Activated naive CD4-positive, alpha-beta T cell treated with anti-CD3 and anti-CD28 coated beads for 36 hours (primary cell): ENCODE measurements around the gene CCPG1. TPM values are rescaled to one million over a fixed set of nuclear protein-coding genes. Genes with fewer than 3 reads are reported as not detected.
"Not testable (repeated sequence)": the region's sequence is repeated elsewhere in the genome, so short reads cannot be mapped to it uniquely, and the experiment has no call there.

Experiments used
- CTCF ChIA-PET: fragments of 350-600 bp; sonication (Branson Sonifier 250); formaldehyde crosslinking; loops from one replicate; lab custom pipeline; 2021; ENCODE audit warnings: antibody characterized with exemption; lab: Charles Lee
- DNase-seq: peaks from one replicate; pipeline ENCODE4 v3.0.0-alpha.2; 2020
- H3K27ac Mint-ChIP-seq: one replicate; pipeline ENCODE4 v1.8.0; 2021; ENCODE audit warnings: mild to moderate bottlenecking, mixed read lengths
- H3K27me3 Mint-ChIP-seq: one replicate; pipeline ENCODE4 v1.8.0; 2021; ENCODE audit warnings: low read depth, mixed read lengths
- H3K36me3 Mint-ChIP-seq: one replicate; pipeline ENCODE4 v1.8.0; 2021; ENCODE audit warnings: low read depth, mixed read lengths
- H3K4me1 Mint-ChIP-seq: one replicate; pipeline ENCODE4 v1.8.0; 2021; ENCODE audit warnings: low read depth, mixed read lengths
- H3K4me3 Mint-ChIP-seq: one replicate; pipeline ENCODE4 v1.8.0; 2021; ENCODE audit warnings: mild to moderate bottlenecking, moderate library complexity, mixed read lengths
- H3K9me3 Mint-ChIP-seq: one replicate; pipeline ENCODE4 v1.8.0; 2021; ENCODE audit warnings: mixed read lengths
- intact Hi-C: fragments of 100-400 bp; cut with micrococcal nuclease; formaldehyde crosslinking; loops from one replicate; pipeline ENCODE4 v1.15.1; 2023
- total RNA-seq, 2 experiments: library from RNA; stranded (reverse); gene quantifications; one replicate each; pipeline ENCODE4 v1.2.3, GENCODE V29; 2021

The CCPG1 gene
- total RNA-seq, 2 experiments from 2014 or later = 9.8 to 11.6 TPM

DNA sequence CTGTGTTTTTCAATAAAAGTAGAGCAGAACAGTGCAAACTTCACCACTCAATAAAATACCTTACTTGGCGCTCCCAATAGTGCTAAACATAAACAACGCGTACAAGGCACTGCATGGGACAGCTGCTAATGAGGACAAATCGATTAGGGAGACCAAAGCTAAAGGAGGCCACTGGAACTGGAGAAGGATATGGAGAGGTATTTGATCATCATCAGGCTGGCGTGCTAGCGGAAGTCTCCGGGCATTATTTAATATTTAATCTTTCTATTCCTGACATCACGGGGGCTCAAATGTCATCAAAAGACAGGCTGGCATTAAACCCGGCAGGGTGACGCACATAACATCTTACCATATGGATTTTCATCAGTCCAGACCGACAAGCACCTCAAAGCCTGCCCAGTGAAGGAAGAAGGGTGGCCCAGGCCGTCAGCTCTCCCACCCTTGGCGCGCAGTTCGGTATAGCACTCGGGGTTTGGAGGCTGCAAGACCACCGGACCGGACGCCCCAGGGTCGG, 604 bp downstream of the CCPG1 start:
- Mint-ChIP-seq H3K4me1 (peaks cover 30% of the 10 kb centered on the region), H3K27me3 (no peaks in the 10 kb centered on the region), H3K27ac (peak overlapping the region; percentile 53), H3K9me3 (no peaks in the 10 kb centered on the region), H3K4me3 (peak overlapping the region; percentile 82), H3K36me3 (no peaks in the 10 kb centered on the region)
- no peak for DNase-seq
- intact Hi-C loops = loop anchor here (1.0 to 5.0 kb wide), 8 partner anchors 88 to 835 kb away; partner anchors contain the start of genes NEDD4, PIGB, PIGBOS1 and RFX7
- CTCF ChIA-PET = interaction anchor here (0.6 to 2.0 kb wide), 8 partner anchors 9 to 483 kb away, joined by 3 to 9 read pairs (median 4); partner anchors contain the start of genes PIGB and PIGBOS1

- no peaks in the 10 kb centered on the region for H3K9me3 Mint-ChIP-seq
- CTCF ChIA-PET = interaction anchor here (3.3 kb wide), 1 partner anchor 31 kb away, joined by 10 read pairs; no protein-coding TSS in a partner anchor
- H3K4me1 Mint-ChIP-seq = peaks cover 40% of the 10 kb centered on the region
- DNase-seq = no peak
- H3K27ac Mint-ChIP-seq = peak overlapping the region; percentile 38
- H3K4me3 Mint-ChIP-seq = no peak overlapping the region
- peaks cover 5% of the 10 kb centered on the region for H3K36me3 Mint-ChIP-seq
- intact Hi-C loops = no loop called here
- no peaks in the 10 kb centered on the region for H3K27me3 Mint-ChIP-seq
Observed at GRCh38 chr15:55403531-55403930, 4.6 kb downstream of the CCPG1 start.

DNA sequence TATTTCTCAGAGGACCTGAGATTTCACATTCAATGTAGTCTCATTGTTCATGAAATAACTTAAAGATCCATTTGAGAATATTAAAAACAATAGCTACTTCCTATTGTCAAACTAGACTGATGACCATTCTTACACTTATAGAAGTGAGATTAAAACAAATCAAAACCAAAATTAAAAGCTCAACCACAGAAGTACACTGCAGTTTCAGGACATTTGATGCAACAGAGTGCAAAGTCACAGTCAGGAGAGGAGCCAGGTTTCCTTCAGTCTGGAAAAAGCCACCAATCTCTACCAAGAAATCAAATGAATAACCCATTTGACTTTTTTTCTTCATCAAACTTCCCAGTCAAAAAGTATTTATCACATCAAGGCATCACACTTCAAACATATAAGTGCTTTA, 5.5 kb downstream of the CCPG1 start:
- DNase-seq = peak; percentile 28
- intact Hi-C loops = no loop called here
- CTCF ChIA-PET = interaction anchor here (1.6 to 3.3 kb wide), 2 partner anchors 32 to 37 kb away, joined by 3 to 10 read pairs; no protein-coding TSS in a partner anchor
- Mint-ChIP-seq H3K27me3 (no peaks in the 10 kb centered on the region), H3K4me3 (peak overlapping the region; percentile 0), H3K9me3 (no peaks in the 10 kb centered on the region), H3K4me1 (peaks cover 39% of the 10 kb centered on the region), H3K36me3 (peaks cover 11% of the 10 kb centered on the region), H3K27ac (peak overlapping the region; percentile 74)

GRCh38 chr15:55401786-55402246, 6.3 kb downstream of the CCPG1 start:
- peaks cover 34% of the 10 kb centered on the region for H3K4me1 Mint-ChIP-seq
- H3K36me3 Mint-ChIP-seq = peaks cover 15% of the 10 kb centered on the region
- intact Hi-C loops = no loop called here
- H3K27me3 Mint-ChIP-seq = no peaks in the 10 kb centered on the region
- H3K9me3 Mint-ChIP-seq = no peaks in the 10 kb centered on the region
- CTCF ChIA-PET = interaction anchor here (1.6 kb wide), 1 partner anchor 38 kb away, joined by 3 read pairs; no protein-coding TSS in a partner anchor
- no peak overlapping the region for H3K4me3 Mint-ChIP-seq
- DNase-seq = no peak
- H3K27ac Mint-ChIP-seq = no peak overlapping the region

DNA sequence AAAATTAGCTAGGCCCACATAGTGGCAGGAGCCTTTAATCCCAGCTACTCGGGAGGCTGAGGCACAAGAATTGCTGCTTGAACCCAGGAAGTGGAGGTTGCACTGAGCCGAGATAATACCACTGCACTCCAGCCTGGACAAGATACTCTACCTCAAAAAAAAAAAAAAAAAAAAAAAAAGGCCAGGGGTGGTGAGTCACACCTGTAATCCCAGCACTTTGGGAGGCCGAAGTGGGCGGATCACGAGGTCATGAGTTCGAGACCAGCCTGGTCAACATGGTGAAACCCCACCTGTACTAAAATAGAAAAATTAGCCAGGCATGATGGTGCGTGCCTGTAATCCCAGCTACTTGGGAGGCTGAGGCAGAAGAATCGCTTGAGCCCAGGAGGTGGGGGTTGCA, 8.1 kb downstream of the CCPG1 start:
- peaks cover 20% of the 10 kb centered on the region for H3K36me3 Mint-ChIP-seq
- peaks cover 31% of the 10 kb centered on the region for H3K4me1 Mint-ChIP-seq
- H3K27ac Mint-ChIP-seq, H3K4me3 Mint-ChIP-seq, H3K9me3 Mint-ChIP-seq, DNase-seq, intact Hi-C loops, H3K27me3 Mint-ChIP-seq, CTCF ChIA-PET: not testable (repeated sequence)

- intact Hi-C loops = no loop called here
- CTCF ChIA-PET = interaction anchor here (0.9 to 1.4 kb wide), 2 partner anchors 9 to 10 kb away, joined by 3 to 5 read pairs; partner anchors contain the start of genes CCPG1 and PIERCE2
- Mint-ChIP-seq H3K4me1 (peaks cover 20% of the 10 kb centered on the region), H3K27ac (no peak overlapping the region), H3K36me3 (peaks cover 22% of the 10 kb centered on the region), H3K27me3 (no peaks in the 10 kb centered on the region), H3K4me3 (no peak overlapping the region), H3K9me3 (peaks cover 8% of the 10 kb centered on the region)
- no peak for DNase-seq
Observed at GRCh38 chr15:55398243-55398642, 9.9 kb downstream of the CCPG1 start.

DNA sequence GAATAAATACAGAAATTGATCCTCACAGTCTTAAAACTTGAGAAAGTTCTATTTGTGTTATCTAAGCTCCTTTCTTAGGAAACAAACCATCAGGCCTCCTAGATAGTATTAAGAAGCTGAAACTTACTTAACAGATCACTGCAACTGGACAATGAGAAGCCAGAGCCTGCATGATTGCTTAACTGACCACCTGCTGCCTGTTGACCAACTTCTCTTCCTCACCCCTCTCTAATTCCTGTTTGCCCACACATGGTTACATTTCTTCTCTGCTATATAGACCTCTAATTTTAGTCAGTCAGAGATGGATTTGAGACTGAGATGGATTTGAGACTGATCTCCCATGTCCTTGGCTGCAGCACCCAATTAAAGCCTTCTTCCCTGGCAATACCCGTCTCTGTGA, 13.5 kb downstream of the CCPG1 start:
- H3K27ac Mint-ChIP-seq = no peak overlapping the region
- H3K4me1 Mint-ChIP-seq = peaks cover 2% of the 10 kb centered on the region
- no peak for DNase-seq
- no peak overlapping the region for H3K4me3 Mint-ChIP-seq
- no peaks in the 10 kb centered on the region for H3K27me3 Mint-ChIP-seq
- intact Hi-C loops = no loop called here
- H3K9me3 Mint-ChIP-seq = peaks cover 8% of the 10 kb centered on the region
- CTCF ChIA-PET = no interaction called here
- peaks cover 20% of the 10 kb centered on the region for H3K36me3 Mint-ChIP-seq

GRCh38 chr15:55389264-55389607, 18.9 kb downstream of the CCPG1 start:
- Mint-ChIP-seq H3K4me3 (no peak overlapping the region), H3K9me3 (no peaks in the 10 kb centered on the region), H3K27ac (no peak overlapping the region), H3K27me3 (no peaks in the 10 kb centered on the region), H3K36me3 (peaks cover 5% of the 10 kb centered on the region), H3K4me1 (peaks cover 7% of the 10 kb centered on the region)
- CTCF ChIA-PET = interaction anchor here (0.6 kb wide), 1 partner anchor 454 kb away, joined by 7 read pairs; no protein-coding TSS in a partner anchor
- intact Hi-C loops = no loop called here
- no peak for DNase-seq

GRCh38 chr15:55387027-55387426, 21.1 kb downstream of the CCPG1 start:
- no peak overlapping the region for H3K4me3 Mint-ChIP-seq
- CTCF ChIA-PET = no interaction called here
- H3K27ac Mint-ChIP-seq = no peak overlapping the region
- H3K27me3 Mint-ChIP-seq = no peaks in the 10 kb centered on the region
- no peak for DNase-seq
- peaks cover 7% of the 10 kb centered on the region for H3K4me1 Mint-ChIP-seq
- H3K36me3 Mint-ChIP-seq = peaks cover 13% of the 10 kb centered on the region
- intact Hi-C loops = no loop called here
- H3K9me3 Mint-ChIP-seq = no peaks in the 10 kb centered on the region

DNA sequence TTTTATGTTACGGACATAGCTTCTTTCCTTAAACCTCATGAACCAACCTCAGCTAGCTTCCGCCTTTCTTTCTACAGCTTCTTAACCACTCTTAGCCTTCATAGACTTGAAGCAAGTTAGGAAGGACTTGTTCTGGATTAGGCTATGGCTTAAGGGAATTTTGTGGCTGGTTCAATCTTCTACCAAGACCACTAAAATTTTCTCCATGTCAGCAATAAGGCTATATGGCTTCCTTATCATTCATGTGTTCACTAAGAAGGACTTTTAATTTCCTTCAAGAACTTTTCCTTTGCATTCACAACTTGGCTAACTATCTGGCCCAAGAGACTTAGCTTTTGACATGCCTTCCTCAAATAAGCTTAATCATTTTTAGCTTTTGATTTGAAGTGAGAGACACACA, 24.5 kb downstream of the CCPG1 start:
- no peaks in the 10 kb centered on the region for H3K27me3 Mint-ChIP-seq
- no peak overlapping the region for H3K27ac Mint-ChIP-seq
- intact Hi-C loops = no loop called here
- peaks cover 15% of the 10 kb centered on the region for H3K36me3 Mint-ChIP-seq
- DNase-seq = no peak
- CTCF ChIA-PET = interaction anchor here (0.6 to 1.2 kb wide), 2 partner anchors 10 to 42 kb away, joined by 3 read pairs; no protein-coding TSS in a partner anchor
- no peaks in the 10 kb centered on the region for H3K9me3 Mint-ChIP-seq
- no peak overlapping the region for H3K4me3 Mint-ChIP-seq
- H3K4me1 Mint-ChIP-seq = no peaks in the 10 kb centered on the region

- H3K4me3 Mint-ChIP-seq = no peak overlapping the region
- H3K36me3 Mint-ChIP-seq = peaks cover 10% of the 10 kb centered on the region
- no peaks in the 10 kb centered on the region for H3K9me3 Mint-ChIP-seq
- DNase-seq = no peak
- no peak overlapping the region for H3K27ac Mint-ChIP-seq
- H3K27me3 Mint-ChIP-seq = no peaks in the 10 kb centered on the region
- CTCF ChIA-PET = interaction anchor here (2.1 kb wide), 1 partner anchor 27 kb away, joined by 5 read pairs; the partner anchor contains the start of genes CCPG1 and PIERCE2
- H3K4me1 Mint-ChIP-seq = no peaks in the 10 kb centered on the region
- intact Hi-C loops = no loop called here
Observed at GRCh38 chr15:55381595-55381994, 26.6 kb downstream of the CCPG1 start.

GRCh38 chr15:55379095-55379494, 29.1 kb downstream of the CCPG1 start:
- no peaks in the 10 kb centered on the region for H3K27me3 Mint-ChIP-seq
- no peaks in the 10 kb centered on the region for H3K4me1 Mint-ChIP-seq
- H3K36me3 Mint-ChIP-seq = peaks cover 10% of the 10 kb centered on the region
- H3K4me3 Mint-ChIP-seq = no peak overlapping the region
- DNase-seq = no peak
- H3K27ac Mint-ChIP-seq = no peak overlapping the region
- CTCF ChIA-PET = no interaction called here
- H3K9me3 Mint-ChIP-seq = no peaks in the 10 kb centered on the region
- intact Hi-C loops = no loop called here
